HepG2 (cell line): Measurements from ENCODE around the gene SLC35F3. TPM values are rescaled to one million over a fixed set of nuclear protein-coding genes. Genes with fewer than 3 reads are reported as not detected.

Source experiments
- ATAC-seq: fragments of 200-7000 bp; cut with Tn5 transposase; 3 replicates; pipeline ENCODE4 v1.9.1; 2020; ENCODE audit warnings: mild to moderate bottlenecking, moderate library complexity
- BruUV-seq: library from RNA; stranded (reverse); fragments of 400-500 nt; replicated peaks from 2 replicates; lab custom pipeline; 2021; lab: Mats Ljungman, UMichigan
- CTCF ChIA-PET: fragments of 300-600 bp; formaldehyde crosslinking; extraction: SDS; loops from one replicate; lab custom pipeline; 2021; ENCODE audit warnings: low total read pairs, inconsistent platforms, low intra/inter-chr PET ratio; lab: Yijun Ruan, JAX
- POLR2A ChIA-PET: fragments of 350-600 bp; sonication (Branson Sonifier 250); formaldehyde crosslinking; loops from one replicate; lab custom pipeline; 2020; ENCODE audit warnings: antibody characterized with exemption, inconsistent platforms; lab: Yijun Ruan, JAX
- DNase-seq: peaks from one replicate; pipeline ENCODE4 v3.0.0-alpha.2; 2015; ENCODE audit warnings: low spot score
- FAIRE-seq: peaks from 3 replicates; lab custom pipeline; 2011; peaks lifted over from hg19 to GRCh38; lab: Jason Lieb, UNC
- H2AFZ ChIP-seq: one replicate; pipeline ENCODE4 v1.6.1; 2011; ENCODE audit warnings: low read length, inconsistent platforms
- H3K27ac ChIP-seq: fragments of 300-600 bp; 3 replicates; pipeline ENCODE4 v1.8.0; 2011; ENCODE audit warnings: mixed run types, mild to moderate bottlenecking, mixed read lengths, low read length, inconsistent platforms; ENCODE audit not compliant: insufficient read depth; ENCODE audit errors: extremely low read length
- H3K27me3 ChIP-seq, 2 experiments: fragments of 200-600 bp in 1 of 2; 2 replicates in 1 of 2; 3 replicates in 1 of 2; pipeline versions ENCODE4 v1.6.0 to v1.8.0; 2011; ENCODE audit warnings: low read length in 2 of 2, mild to moderate bottlenecking in 2 of 2, moderate library complexity in 2 of 2, inconsistent platforms in 1 of 2; ENCODE audit not compliant: insufficient read depth in 2 of 2, control insufficient read depth in 1 of 2
- H3K36me3 ChIP-seq, 2 experiments: fragments of 200-600 bp in 1 of 2; replicated peaks in 1 of 2; 2 replicates in 1 of 2; 3 replicates in 1 of 2; pipeline versions ENCODE4 v1.5.1 to v1.8.0; 2011; ENCODE audit warnings: low read length in 2 of 2, inconsistent platforms in 1 of 2; ENCODE audit not compliant: insufficient read depth in 2 of 2, control insufficient read depth in 1 of 2
- H3K4me1 ChIP-seq: 2 replicates; pipeline ENCODE4 v1.5.1; 2012; ENCODE audit warnings: low read length, inconsistent platforms; ENCODE audit not compliant: insufficient read depth
- H3K4me2 ChIP-seq: 2 replicates; pipeline ENCODE4 v1.6.0; 2011; ENCODE audit warnings: low read depth, low read length, inconsistent platforms
- H3K4me3 ChIP-seq, 3 experiments: fragments of 200-600 bp in 1 of 3; sonication (generic), shearing (Covaris generic) in 1 of 3; replicated peaks in 1 of 3; 2 replicates each; pipeline ENCODE4 v1.5.1; 2011 to 2016; ENCODE audit warnings: low read length in 3 of 3, inconsistent platforms in 2 of 3, low read depth in 2 of 3, mild to moderate bottlenecking in 2 of 3, control low read depth in 1 of 3, mixed read lengths in 1 of 3; ENCODE audit not compliant: insufficient read depth in 1 of 3
- H3K79me2 ChIP-seq: one replicate; pipeline ENCODE4 v1.6.1; 2011; ENCODE audit warnings: low read length, inconsistent platforms; ENCODE audit not compliant: insufficient read depth
- H3K9ac ChIP-seq: 2 replicates; pipeline ENCODE4 v1.6.0; 2011; ENCODE audit warnings: mild to moderate bottlenecking, low read depth, low read length, inconsistent platforms; ENCODE audit not compliant: insufficient read depth
- H3K9me3 ChIP-seq: 2 replicates; pipeline ENCODE4 v1.5.1; 2012; ENCODE audit warnings: mild to moderate bottlenecking, low read length
- H4K20me1 ChIP-seq: 2 replicates; pipeline ENCODE4 v1.6.0; 2011; ENCODE audit warnings: inconsistent platforms, mild to moderate bottlenecking, low read length, moderate library complexity; ENCODE audit not compliant: insufficient read depth
- EP300 ChIP-seq, 3 experiments: sonication (generic) in 1 of 3; formaldehyde crosslinking in 1 of 3; IDR thresholded peaks; 2 replicates each; pipeline versions ENCODE4 v1.5.1 to v1.6.1; 2011 to 2020; ENCODE audit warnings: low read depth in 2 of 3, low read length in 2 of 3, borderline replicate concordance in 1 of 3, improper control_type of control experiment in 1 of 3, mild to moderate bottlenecking in 1 of 3, missing genetic modification reagents in 1 of 3, moderate library complexity in 1 of 3
- POLR2A ChIP-seq, 2 experiments: IDR thresholded peaks; 2 replicates each; pipeline ENCODE4 v1.6.1; 2011; ENCODE audit warnings: low read depth in 2 of 2, low read length in 2 of 2, mild to moderate bottlenecking in 1 of 2, moderate library complexity in 1 of 2; ENCODE audit not compliant: insufficient read depth in 1 of 2
- RXRB ChIP-seq: IDR thresholded peaks from 2 replicates; pipeline ENCODE4 v1.6.1; 2016; ENCODE audit warnings: borderline replicate concordance, missing genetic modification reagents, missing compliant biosample characterization
- TEF ChIP-seq: sonication (generic); formaldehyde crosslinking; IDR thresholded peaks from 2 replicates; pipeline ENCODE4 v1.5.0; 2020; ENCODE audit warnings: missing genetic modification reagents
- ZNF570 ChIP-seq: sonication (generic); formaldehyde crosslinking; IDR thresholded peaks from 2 replicates; pipeline ENCODE4 v1.4.0; 2020; ENCODE audit warnings: mild to moderate bottlenecking, missing genetic modification reagents, borderline replicate concordance
- WGBS: methylation state at CpG from one replicate; pipeline ENCODE4 v1.1.6; 2017; ENCODE audit warnings: low lambda C conversion rate; 5-methylcytosine and 5-hydroxymethylcytosine counted together
- in situ Hi-C: cut with HindIII; loops from 2 replicates; pipeline ENCODE4 v1.10.0; 2017; ENCODE audit warnings: low pct_unique_long_range_greater_than_20kb; ENCODE audit not compliant: extremely low pct_ligation_motif_present
- intact Hi-C: fragments of 100-400 bp; cut with micrococcal nuclease; formaldehyde crosslinking; loops from one replicate; pipeline ENCODE4 v1.10.0; 2022; ENCODE audit not compliant: unreplicated experiment
- polyA plus RNA-seq, 8 experiments: library from polyadenylated mRNA; depleted of rRNA in 3 of 8; stranded (reverse) in 7 of 8; unstranded in 1 of 8; fragments of >200 nt; fragmentation: Illumina TruSeq in 4 of 8; extraction: Trizol in 4 of 8; gene quantifications; 2 replicates each; pipeline versions ENCODE4 v1.2.1 to v1.2.3, GENCODE V29; 2011 to 2016; ENCODE audit warnings: low read depth in 4 of 8, missing spikeins in 1 of 8, mixed read lengths in 1 of 8; ENCODE audit not compliant: insufficient read depth in 1 of 8
- total RNA-seq, 5 experiments: library from RNA; depleted of rRNA; stranded (reverse); fragments of >200 nt; fragmentation: Illumina TruSeq; extraction: Trizol; gene quantifications; 2 replicates each; pipeline ENCODE4 v1.2.3, GENCODE V29; 2016; ENCODE audit warnings: low read depth in 1 of 5
- TF ChIP-seq, protein P1 (sequence below): sonication (generic); formaldehyde crosslinking; conservative IDR thresholded peaks from 2 replicates; pipeline ENCODE4 v1.8.1; 2023; ENCODE audit warnings: missing genetic modification reagents
- TF ChIP-seq, protein P2 (sequence below): IDR thresholded peaks from 2 replicates; pipeline ENCODE4 v1.6.1; 2016; ENCODE audit warnings: mild to moderate bottlenecking

SLC35F3 gene
- total and polyA plus RNA-seq, 2 of the 13 experiments (the other 11 are each of a cell fraction or from before 2014, with no cell fraction given), result not detected

DNA sequence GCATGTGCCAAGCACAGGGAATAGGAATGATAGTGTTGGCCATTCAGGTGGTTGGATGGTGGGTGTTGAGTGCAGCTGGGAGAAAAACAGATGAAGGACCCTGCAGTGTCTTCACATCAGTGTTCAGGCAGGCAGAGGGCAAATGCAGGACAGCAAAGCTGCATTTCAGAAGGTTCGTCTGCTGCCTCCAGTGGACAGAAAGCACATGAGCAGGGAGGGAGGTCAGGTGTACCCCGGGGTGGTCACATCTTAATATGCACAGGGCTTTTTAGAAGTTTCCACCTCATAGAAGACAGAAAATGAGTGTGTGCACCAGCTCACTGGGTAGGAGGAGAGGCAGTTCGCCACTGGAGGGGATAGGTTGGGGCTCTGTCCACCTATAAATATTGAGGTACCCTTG lies 184.9 kb downstream of the SLC35F3 start:
- DNase-seq, result no peak
- TF ChIP-seq, protein P1, sequence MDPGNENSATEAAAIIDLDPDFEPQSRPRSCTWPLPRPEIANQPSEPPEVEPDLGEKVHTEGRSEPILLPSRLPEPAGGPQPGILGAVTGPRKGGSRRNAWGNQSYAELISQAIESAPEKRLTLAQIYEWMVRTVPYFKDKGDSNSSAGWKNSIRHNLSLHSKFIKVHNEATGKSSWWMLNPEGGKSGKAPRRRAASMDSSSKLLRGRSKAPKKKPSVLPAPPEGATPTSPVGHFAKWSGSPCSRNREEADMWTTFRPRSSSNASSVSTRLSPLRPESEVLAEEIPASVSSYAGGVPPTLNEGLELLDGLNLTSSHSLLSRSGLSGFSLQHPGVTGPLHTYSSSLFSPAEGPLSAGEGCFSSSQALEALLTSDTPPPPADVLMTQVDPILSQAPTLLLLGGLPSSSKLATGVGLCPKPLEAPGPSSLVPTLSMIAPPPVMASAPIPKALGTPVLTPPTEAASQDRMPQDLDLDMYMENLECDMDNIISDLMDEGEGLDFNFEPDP, result no peak
- Histone ChIP-seq H2AFZ (no peak overlapping the region), H4K20me1 (no peaks in the 10 kb centered on the region), H3K27ac (no peak overlapping the region), H3K4me2 (no peak overlapping the region), H3K4me1 (no peaks in the 10 kb centered on the region), H3K79me2 (no peaks in the 10 kb centered on the region), H3K27me3 (no peaks in the 10 kb centered on the region; a peak in 1 of 5 replicates), H3K9ac (no peak overlapping the region), H3K9me3 (no peaks in the 10 kb centered on the region), H3K36me3 (no peaks in the 10 kb centered on the region), H3K4me3 (no peak overlapping the region)
- intact Hi-C loops (no loop called here), in situ Hi-C loops (no loop called here)
- ChIA-PET CTCF (no interaction called here), POLR2A (no interaction called here)
- peak; percentile 18 for FAIRE-seq
- BruUV-seq, result no TSS peak
- peak; percentile 79 for ATAC-seq
- WGBS, result 0% methylated on average over 3 of the region's 3 CpGs

DNA sequence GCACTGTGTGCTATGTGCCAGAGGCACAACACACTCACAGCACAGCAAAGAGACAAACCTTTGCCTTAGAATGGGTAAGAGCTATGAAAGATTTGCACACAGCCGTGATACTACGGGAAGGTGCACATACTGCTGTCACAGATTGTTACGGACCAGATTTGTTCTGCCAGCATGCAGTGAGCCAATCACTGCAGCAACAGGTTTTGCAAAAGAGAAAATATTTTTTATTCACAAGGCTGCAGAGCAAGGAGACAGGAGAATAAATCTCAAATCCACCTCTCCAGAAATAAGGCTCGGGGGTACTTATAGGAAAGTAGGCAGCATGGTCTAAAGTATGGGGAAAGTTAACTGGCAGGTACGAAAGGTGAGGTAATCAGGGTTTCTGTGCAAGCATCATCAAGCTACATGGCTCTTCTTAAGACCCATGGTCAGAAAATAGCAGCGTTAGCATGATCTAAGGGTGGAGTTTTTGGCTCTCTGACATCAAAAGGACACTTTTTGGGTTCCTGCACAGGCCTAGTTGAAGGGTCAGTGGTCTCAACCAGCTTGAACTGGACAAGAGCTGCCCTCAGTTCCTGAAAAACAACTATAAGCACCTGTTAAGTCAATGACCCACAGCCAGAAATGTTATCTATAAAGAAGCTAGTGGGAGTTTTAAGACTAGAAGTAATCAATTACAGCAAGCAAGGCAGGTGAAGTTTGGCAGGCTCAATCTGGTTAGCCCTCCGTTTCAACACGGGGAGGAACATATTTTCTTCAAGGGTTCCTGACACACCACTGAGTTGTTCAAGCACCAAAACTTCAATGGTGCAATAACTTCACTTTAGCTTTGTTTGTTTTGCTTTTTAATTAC lies 186.0 kb downstream of the SLC35F3 start:
- POLR2A ChIA-PET, result no interaction called here
- intact Hi-C loops, result no loop called here

More for the DNA sequence above, 186.0 kb downstream of the SLC35F3 start:
- Histone ChIP-seq H3K27ac (no peak overlapping the region), H3K27me3 (no peaks in the 10 kb centered on the region; a peak in 1 of 5 replicates), H4K20me1 (no peaks in the 10 kb centered on the region), H3K79me2 (no peaks in the 10 kb centered on the region), H3K4me3 (no peak overlapping the region)
- no TSS peak for BruUV-seq
- FAIRE-seq (no peak), ATAC-seq (no peak), DNase-seq (no peak)
- in situ Hi-C loops, result no loop called here
- CTCF ChIA-PET, result no interaction called here
- TF ChIP-seq RXRB (CRISPR knock-in tag) (no peak), EP300 (IDR thresholded peaks at IDR 0.05; ENCODE audit: low read depth in 2 of 2, low read length in 2 of 2) (no peak), EP300 (CRISPR knock-in tag; IDR thresholded peaks at IDR 0.05; ENCODE audit: borderline replicate concordance) (no peak), ZNF570 (CRISPR knock-in tag) (no peak), TEF (CRISPR knock-in tag) (no peak), POLR2A (IDR thresholded peaks at IDR 0.05; ENCODE audit: insufficient read depth in 1 of 2, low read depth in 2 of 2, low read length in 2 of 2) (no peak)
- TF ChIP-seq, protein P2, sequence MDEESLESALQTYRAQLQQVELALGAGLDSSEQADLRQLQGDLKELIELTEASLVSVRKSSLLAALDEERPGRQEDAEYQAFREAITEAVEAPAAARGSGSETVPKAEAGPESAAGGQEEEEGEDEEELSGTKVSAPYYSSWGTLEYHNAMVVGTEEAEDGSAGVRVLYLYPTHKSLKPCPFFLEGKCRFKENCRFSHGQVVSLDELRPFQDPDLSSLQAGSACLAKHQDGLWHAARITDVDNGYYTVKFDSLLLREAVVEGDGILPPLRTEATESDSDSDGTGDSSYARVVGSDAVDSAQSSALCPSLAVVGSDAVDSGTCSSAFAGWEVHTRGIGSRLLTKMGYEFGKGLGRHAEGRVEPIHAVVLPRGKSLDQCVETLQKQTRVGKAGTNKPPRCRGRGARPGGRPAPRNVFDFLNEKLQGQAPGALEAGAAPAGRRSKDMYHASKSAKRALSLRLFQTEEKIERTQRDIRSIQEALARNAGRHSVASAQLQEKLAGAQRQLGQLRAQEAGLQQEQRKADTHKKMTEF (CRISPR knock-in tag), result no peak
- TF ChIP-seq, all 625 proteins: peak for 0
- WGBS, result 19% methylated on average over 8 of the region's 8 CpGs
- Histone ChIP-seq H3K9ac (no peak overlapping the region), H3K9me3 (no peaks in the 10 kb centered on the region), H3K36me3 (no peaks in the 10 kb centered on the region), H3K4me2 (no peak overlapping the region), H2AFZ (no peak overlapping the region), H3K4me1 (no peaks in the 10 kb centered on the region)
